Jurkat, Clone E6-1 (cell line): ENCODE results near the gene SRP54.
"Not testable (repeated sequence)": the region's sequence is repeated elsewhere in the genome, so short reads cannot be mapped to it uniquely, and the experiment has no call there.

Experiments
- DNase-seq: peaks from one replicate; pipeline ENCODE4 v3.0.0-alpha.2; 2011; ENCODE audit warnings: low read depth, low spot score
- H3K4me3 ChIP-seq: 2 replicates; pipeline ENCODE4 v1.5.1; 2011; ENCODE audit warnings: mild to moderate bottlenecking, low read length, control low read depth, moderate library complexity

Gene SRP54

GRCh38 chr14:35044939-35045797 lies 62.4 kb downstream of the SRP54 start:
- no peak for DNase-seq
- peak overlapping the region; percentile 84 for H3K4me3 ChIP-seq

DNA sequence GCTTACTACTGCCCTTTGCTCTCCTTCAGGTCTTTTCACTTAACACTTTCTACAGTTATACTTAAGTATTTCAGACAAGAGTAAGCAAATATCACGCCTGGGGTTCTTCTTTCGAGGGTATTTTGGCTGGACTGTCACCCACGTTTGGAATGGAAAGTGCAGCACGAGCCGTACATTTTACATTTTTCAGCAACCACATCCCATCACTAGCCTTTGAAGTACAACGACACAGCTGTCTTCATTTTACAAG lies 62.9 kb downstream of the SRP54 start:
- no peak for DNase-seq
- peak overlapping the region; percentile 84 for H3K4me3 ChIP-seq

GRCh38 chr14:35046048-35046750 lies 63.4 kb downstream of the SRP54 start, which contains the start of gene FAM177A1:
Gene FAM177A1 (plus strand): TSS chr14:35046272. CDS start chr14:35046464, 192 bp downstream.
- H3K4me3 ChIP-seq: peak within 1 kb of the TSS; percentile 84

GRCh38 chr14:35046751-35047536 lies 64.2 kb downstream of the SRP54 start:
- H3K4me3 ChIP-seq: peak overlapping the region; percentile 84
- no peak for DNase-seq

More at GRCh38 chr14:35046048-35046750, 63.4 kb downstream of the SRP54 start, which contains the start of gene FAM177A1:
- DNase-seq: peak; percentile 93

- DNase-seq: no peak
- H3K4me3 ChIP-seq: no peak overlapping the region
These were observed 65.3 kb downstream of the SRP54 start for GRCh38 chr14:35047976-35048513.

GRCh38 chr14:35050652-35051051 lies 67.9 kb downstream of the SRP54 start:
- DNase-seq: no peak
- no peak overlapping the region for H3K4me3 ChIP-seq

- no peak for DNase-seq
- H3K4me3 ChIP-seq: no peak overlapping the region
These were observed 69.0 kb downstream of the SRP54 start for GRCh38 chr14:35051796-35052195.

DNA sequence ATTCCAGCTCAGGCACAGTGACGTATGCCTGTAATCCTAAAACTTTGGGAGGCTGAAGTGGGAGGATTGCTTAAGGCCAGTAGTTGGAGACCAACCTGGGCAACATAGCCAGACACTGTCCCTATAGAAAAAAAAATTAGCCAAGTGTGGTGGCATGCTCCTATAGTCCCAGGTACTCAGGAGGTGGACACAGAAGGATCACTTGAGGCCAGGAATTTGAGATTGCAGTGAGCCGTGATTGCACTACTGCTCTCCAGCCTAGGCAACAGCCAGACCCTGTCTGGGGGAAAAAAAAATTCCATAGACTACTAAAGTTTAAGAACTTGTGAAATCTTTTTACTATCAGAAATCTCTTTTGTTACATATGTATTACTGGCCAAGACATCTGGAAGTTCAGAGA lies 69.8 kb downstream of the SRP54 start:
- no peak for DNase-seq
- no peak overlapping the region for H3K4me3 ChIP-seq

DNA sequence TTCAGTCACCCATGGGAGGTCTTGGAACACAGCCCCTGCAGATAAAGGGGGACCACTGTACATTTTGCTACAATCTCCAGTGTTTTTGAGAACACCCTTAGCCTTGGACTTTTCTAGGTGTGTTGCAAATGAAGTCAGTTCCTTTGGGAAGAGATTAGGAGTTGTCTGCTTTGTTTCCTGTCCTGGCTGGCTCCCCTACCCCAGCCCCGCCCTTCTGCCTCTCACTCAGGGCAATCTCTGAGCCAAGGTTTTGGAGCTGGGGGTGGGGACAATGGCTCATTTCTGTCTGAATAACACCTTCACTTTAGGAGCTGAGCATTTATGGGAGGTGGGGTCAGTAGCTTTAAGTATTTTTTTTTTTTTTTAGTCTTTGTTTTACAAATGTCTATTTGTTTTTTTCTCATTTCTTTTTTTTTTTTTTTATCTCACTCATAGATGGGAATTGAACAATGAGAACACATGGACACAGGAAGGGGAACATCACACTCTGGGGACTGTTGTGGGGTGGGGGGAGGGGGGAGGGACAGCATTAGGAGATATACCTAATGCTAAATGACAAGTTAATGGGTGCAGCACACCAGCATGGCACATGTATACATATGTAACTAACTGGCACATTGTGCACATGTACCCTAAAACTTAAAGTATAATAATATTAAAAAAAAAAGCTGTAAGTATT lies 78.5 kb downstream of the SRP54 start:
- DNase-seq, H3K4me3 ChIP-seq: not testable (repeated sequence)

- not testable (repeated sequence) for DNase-seq, H3K4me3 ChIP-seq
These were observed 82.9 kb downstream of the SRP54 start for GRCh38 chr14:35065731-35066130.

GRCh38 chr14:35068238-35069012 lies 85.6 kb downstream of the SRP54 start:
- H3K4me3 ChIP-seq: no peak overlapping the region
- no peak for DNase-seq

- no peak for DNase-seq
- H3K4me3 ChIP-seq: no peak overlapping the region
These were observed 89.4 kb downstream of the SRP54 start for GRCh38 chr14:35072226-35072625.

GRCh38 chr14:35073486-35073885 lies 90.7 kb downstream of the SRP54 start:
- H3K4me3 ChIP-seq: no peak overlapping the region
- DNase-seq: no peak

GRCh38 chr14:35078082-35078481 lies 95.3 kb downstream of the SRP54 start:
- DNase-seq: no peak
- H3K4me3 ChIP-seq: no peak overlapping the region
